ENCODE data around the gene SLC35E2B. TPM values are rescaled to one million over a fixed set of nuclear protein-coding genes. Genes with fewer than 3 reads are reported as not detected.
"Not testable (repeated sequence)": the region's sequence is repeated elsewhere in the genome, so short reads cannot be mapped to it uniquely, and the experiment has no call there.

SLC35E2B gene
- total RNA-seq, 1 donor from 2014 or later, result 52.7 TPM

DNA sequence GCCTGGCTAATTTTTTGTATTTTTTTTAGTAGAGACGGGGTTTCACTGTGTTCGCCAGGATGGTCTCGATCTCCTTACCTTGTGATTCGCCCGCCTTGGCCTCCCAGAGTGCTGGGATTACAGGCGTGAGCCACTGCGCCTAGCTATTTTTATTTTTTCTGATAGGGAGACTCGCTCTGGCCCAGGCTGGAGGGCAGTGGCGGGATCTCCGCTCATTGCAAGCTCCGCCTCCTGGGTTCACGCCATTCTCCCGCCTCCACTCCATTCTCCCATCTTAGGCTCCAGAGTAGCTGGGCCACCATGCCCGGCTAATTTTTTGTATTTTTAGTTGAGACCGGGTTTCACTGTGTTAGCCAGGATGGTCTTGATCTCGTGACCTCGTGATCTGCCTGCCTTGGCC lies 33.5 kb upstream of the SLC35E2B start:
- H3K9me3 ChIP-seq; H3K27me3 ChIP-seq (ENCODE audit: low read depth); H3K4me1 ChIP-seq; H3K27ac ChIP-seq; DNase-seq; intact Hi-C loops (cut with DNase I); H3K4me3 ChIP-seq; ATAC-seq: not testable (repeated sequence)
- H3K36me3 ChIP-seq, result peaks cover 22% of the 10 kb centered on the region

DNA sequence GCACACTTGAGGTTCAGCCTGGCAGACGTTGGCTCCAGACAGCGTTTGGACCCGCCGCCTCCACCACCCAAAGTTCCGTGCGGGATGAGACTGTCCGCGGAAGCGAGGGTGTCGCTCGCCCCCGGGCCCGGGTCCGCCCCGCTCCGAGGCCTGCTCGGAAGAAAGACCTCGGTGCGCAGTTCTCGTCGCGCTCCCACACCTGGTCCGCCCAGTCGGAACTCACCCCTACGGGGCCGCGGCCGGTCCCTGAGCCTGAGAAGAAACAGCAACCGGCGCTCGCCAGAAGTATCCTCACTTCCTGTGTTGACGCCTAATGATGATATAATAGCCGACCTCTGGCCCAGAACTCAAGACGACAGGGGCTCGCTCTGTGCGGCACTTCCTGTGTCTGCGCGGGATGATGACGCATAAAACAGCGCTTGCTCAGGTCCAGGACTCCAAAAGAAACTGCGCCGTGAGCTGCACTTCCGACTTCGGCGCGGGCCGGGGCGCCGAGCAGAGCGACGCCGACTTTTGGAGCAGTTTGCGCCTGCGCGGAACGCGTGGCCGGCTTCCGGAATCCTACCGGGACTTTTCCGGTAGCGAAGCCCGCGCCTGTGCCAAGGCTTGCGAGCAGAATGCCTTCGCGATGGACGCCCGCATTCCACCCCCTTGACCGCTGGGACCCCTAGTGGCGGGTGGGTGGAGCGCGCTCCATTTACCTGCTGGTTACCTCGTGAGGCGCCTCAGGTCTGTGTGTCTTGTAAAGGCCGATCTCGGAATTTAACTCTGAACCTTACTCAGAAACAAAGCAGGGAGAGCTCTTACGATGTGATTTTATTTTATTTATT lies 31.7 kb upstream of the SLC35E2B start, which contains the start of gene CDK11A:
CDK11A (minus strand) TSS at position 323 of the 830 bp plus-strand sequence. CDS start 1,539 bp downstream, outside the sequence.
- H3K27ac ChIP-seq, result peak within 1 kb of the TSS; percentile 93
- DNase-seq, result peak; percentile 98
- H3K36me3 ChIP-seq, result peaks cover 29% of the 10 kb centered on the region
- intact Hi-C loops (cut with DNase I); H3K27me3 ChIP-seq (ENCODE audit: low read depth); H3K9me3 ChIP-seq; H3K4me1 ChIP-seq: not testable (repeated sequence)
- H3K4me3 ChIP-seq, result peak within 1 kb of the TSS; percentile 62
- TF ChIP-seq, protein P1, sequence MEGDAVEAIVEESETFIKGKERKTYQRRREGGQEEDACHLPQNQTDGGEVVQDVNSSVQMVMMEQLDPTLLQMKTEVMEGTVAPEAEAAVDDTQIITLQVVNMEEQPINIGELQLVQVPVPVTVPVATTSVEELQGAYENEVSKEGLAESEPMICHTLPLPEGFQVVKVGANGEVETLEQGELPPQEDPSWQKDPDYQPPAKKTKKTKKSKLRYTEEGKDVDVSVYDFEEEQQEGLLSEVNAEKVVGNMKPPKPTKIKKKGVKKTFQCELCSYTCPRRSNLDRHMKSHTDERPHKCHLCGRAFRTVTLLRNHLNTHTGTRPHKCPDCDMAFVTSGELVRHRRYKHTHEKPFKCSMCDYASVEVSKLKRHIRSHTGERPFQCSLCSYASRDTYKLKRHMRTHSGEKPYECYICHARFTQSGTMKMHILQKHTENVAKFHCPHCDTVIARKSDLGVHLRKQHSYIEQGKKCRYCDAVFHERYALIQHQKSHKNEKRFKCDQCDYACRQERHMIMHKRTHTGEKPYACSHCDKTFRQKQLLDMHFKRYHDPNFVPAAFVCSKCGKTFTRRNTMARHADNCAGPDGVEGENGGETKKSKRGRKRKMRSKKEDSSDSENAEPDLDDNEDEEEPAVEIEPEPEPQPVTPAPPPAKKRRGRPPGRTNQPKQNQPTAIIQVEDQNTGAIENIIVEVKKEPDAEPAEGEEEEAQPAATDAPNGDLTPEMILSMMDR (IDR thresholded peaks at IDR 0.05), result peak; percentile 53
- ATAC-seq, result peak; percentile 98

DNA sequence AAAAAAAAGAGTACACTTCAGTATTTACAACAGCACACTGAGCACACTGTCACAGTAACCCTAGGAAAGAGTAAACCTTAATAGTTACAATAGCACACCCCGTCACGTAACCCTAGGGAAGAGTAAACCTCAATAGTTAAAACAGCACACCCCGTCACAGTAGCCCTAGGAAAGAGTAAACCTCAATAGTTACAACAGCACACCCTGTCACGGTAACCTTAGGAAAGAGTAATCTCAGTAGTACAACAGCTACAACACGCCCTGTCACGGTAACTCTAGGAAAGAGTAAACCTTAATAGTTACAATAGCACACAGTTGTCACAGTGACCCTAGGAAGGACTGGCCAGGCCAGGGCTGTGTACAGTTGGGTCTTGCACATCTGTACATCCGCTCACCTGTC lies 28.6 kb upstream of the SLC35E2B start:
- intact Hi-C loops (cut with DNase I), result no loop called here
- Histone ChIP-seq H3K4me3 (no peak overlapping the region), H3K9me3 (no peaks in the 10 kb centered on the region), H3K4me1 (peaks cover 3% of the 10 kb centered on the region), H3K27ac (no peak overlapping the region), H3K27me3 (ENCODE audit: low read depth) (no peaks in the 10 kb centered on the region), H3K36me3 (peaks cover 34% of the 10 kb centered on the region)
- ATAC-seq, result no peak
- TF ChIP-seq, protein P1 (IDR thresholded peaks at IDR 0.05), result no peak
- no peak for DNase-seq

DNA sequence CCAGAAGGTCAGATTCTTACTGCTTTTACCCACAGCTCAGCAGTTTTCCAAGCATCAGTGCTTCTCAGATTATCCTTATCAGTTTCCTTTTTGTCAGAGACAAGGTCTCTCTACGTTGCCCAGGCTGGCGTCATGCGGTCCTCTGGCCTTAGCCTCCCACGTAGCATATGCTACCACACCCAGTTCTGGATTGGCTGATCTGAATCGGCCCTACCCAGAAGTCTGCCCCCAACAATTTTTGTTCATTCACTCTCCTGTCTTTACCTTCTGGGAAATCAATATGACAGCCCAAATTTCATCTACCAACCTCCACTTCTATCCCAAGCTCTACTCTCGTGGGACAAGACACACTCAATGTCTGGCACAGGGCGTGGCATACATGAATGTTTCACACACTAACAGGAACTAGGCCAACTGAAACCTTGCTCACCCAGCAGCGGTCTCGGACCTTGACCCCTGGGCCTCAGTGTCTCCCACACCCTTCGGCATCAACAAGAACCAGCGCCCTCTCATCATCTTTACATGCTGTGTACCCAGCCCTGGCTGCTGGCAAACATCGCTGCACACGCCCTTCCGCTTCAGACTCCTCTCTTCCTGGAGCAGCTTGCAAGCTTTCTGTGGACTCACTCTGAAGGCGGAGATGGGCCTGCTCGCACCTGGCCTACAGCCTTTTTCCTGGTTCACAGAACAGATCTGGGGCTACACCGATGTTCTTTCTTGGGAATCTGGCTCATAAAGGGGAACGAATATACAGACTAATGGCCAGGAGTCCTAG lies 22.7 kb upstream of the SLC35E2B start:
- H3K36me3 ChIP-seq, result peaks cover 20% of the 10 kb centered on the region
- ATAC-seq; H3K9me3 ChIP-seq; H3K27me3 ChIP-seq (ENCODE audit: low read depth); H3K27ac ChIP-seq; DNase-seq; H3K4me3 ChIP-seq; intact Hi-C loops (cut with DNase I); H3K4me1 ChIP-seq: not testable (repeated sequence)

DNA sequence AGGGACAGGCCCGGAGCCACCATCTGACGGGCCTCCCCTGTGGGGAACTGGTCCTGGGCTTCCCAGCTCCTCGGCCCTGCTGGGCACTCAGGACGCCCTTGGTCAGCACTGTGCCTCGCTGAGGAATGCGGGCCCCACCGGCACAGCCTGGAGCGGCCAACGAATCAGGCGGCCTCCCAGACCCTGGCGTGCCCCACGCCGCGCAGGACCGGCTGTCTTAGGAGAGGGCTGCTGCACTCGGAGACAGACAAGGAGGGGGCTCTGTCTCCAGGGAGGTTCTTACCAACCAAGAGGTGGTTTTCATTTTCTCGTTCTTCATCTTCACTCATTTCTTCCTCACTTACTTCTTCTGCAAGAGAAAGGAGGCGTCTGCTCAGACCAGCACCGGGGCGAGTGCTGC lies 15.3 kb upstream of the SLC35E2B start:
- H3K9me3 ChIP-seq; DNase-seq; ATAC-seq; H3K4me3 ChIP-seq; H3K27ac ChIP-seq; intact Hi-C loops (cut with DNase I); H3K4me1 ChIP-seq; H3K27me3 ChIP-seq (ENCODE audit: low read depth): not testable (repeated sequence)
- peaks cover 41% of the 10 kb centered on the region for H3K36me3 ChIP-seq

DNA sequence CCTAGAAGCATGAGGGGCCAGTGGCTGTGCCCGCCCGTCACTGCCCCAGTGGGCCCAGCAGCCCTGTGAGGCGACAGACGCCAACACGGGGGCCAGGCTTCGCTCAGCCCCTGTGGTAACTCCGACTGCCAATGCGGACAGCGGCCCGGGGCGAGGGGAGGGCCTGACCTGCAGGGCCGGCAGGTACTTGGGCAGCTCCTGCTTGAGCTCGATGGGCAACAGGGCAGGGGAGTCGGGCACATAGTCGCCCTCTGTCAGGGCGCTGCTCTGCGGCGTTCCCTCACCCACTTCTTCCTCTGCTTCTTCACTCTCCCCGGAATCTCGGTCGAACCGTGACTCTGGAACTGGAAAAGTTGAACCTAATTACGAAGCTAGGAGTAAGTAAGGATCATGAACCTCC lies 14.6 kb upstream of the SLC35E2B start:
- DNase-seq, result not testable (repeated sequence)

DNA sequence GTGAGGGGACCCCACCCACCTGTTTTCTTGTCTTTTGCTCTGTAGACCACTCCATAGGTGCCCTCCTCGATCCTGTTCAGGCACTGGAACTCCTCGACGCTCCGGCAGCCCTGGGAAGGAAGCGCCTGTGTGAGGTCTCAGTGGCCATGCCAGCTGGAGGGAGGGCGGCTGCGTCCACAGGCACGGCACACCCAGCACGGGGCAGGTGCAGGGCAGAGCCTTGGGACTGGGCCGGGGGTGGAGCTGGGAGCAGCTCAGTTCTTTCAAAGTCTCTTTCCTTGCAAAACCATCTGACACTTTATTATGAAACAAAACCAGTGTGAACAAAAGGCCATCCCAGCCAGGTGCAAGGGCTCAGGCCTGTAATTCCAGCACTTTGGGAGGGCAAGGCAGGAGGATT lies 13.0 kb upstream of the SLC35E2B start:
- H3K36me3 ChIP-seq, result peaks cover 41% of the 10 kb centered on the region
- intact Hi-C loops (cut with DNase I); H3K4me1 ChIP-seq; H3K4me3 ChIP-seq; ATAC-seq; H3K27ac ChIP-seq; H3K27me3 ChIP-seq (ENCODE audit: low read depth); H3K9me3 ChIP-seq; DNase-seq: not testable (repeated sequence)

More for the DNA sequence above, 14.6 kb upstream of the SLC35E2B start:
- ATAC-seq; intact Hi-C loops (cut with DNase I); H3K4me1 ChIP-seq; H3K27ac ChIP-seq; H3K9me3 ChIP-seq; H3K27me3 ChIP-seq (ENCODE audit: low read depth); H3K4me3 ChIP-seq: not testable (repeated sequence)
- H3K36me3 ChIP-seq, result peaks cover 41% of the 10 kb centered on the region

DNA sequence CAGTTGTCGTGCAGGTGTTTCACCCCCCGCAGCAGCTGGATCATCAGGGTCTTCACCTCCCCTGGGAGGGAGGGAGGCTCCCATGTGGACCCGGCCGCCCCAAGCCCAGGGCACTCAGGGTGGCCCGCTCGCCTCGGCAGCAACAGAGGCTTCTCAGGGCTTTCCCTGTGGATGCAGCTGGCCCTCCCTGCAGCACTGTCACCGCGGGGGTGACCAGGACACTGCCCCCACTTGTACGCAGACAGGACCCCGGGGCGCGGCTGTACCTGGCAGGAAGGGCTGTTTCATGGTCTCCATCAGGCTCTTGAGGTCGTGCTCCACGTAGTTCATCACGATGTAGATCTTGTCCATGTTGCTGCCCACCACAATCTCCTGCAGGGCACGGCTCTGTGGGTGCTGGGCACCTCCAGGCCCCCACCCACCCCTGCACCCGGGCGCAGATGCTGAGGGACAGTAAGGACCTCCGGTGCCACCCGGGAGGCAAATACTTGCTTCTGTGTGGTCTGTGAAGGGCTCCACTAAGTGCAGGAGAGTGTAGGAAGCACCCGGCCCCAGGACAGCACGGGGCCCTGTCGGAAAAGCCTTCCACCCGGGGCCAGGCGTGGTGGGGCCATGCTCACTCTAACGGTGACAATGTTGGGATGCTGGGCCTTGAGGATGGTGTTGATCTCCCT lies 11.8 kb upstream of the SLC35E2B start:
- intact Hi-C loops (cut with DNase I); DNase-seq: not testable (repeated sequence)

More for the DNA sequence above, 11.8 kb upstream of the SLC35E2B start:
- H3K4me3 ChIP-seq; H3K9me3 ChIP-seq; H3K27ac ChIP-seq; ATAC-seq; H3K4me1 ChIP-seq; H3K27me3 ChIP-seq (ENCODE audit: low read depth): not testable (repeated sequence)
- peaks cover 41% of the 10 kb centered on the region for H3K36me3 ChIP-seq

All from lower lobe of right lung (tissue), 2 donors.